Right renal cortex interstitium (tissue), 3 donors: Measurements from ENCODE around the gene CCNB3. TPM values are rescaled to one million over a fixed set of nuclear protein-coding genes. Genes with fewer than 3 reads are reported as not detected.

Experiments used
- DNase-seq, 3 donors: peaks; one replicate each; pipeline ENCODE4 v3.0.0-alpha.2; 2013; ENCODE audit warnings: low read depth in 3 of 3, low spot score in 2 of 3
- polyA plus RNA-seq, 3 donors: library from polyadenylated mRNA; unstranded; fragments of 120-200 nt; gene quantifications; one replicate each; pipeline ENCODE4 v1.2.1, GENCODE V29; 2013; ENCODE audit not compliant: insufficient read length in 3 of 3

CCNB3 gene, protein sequence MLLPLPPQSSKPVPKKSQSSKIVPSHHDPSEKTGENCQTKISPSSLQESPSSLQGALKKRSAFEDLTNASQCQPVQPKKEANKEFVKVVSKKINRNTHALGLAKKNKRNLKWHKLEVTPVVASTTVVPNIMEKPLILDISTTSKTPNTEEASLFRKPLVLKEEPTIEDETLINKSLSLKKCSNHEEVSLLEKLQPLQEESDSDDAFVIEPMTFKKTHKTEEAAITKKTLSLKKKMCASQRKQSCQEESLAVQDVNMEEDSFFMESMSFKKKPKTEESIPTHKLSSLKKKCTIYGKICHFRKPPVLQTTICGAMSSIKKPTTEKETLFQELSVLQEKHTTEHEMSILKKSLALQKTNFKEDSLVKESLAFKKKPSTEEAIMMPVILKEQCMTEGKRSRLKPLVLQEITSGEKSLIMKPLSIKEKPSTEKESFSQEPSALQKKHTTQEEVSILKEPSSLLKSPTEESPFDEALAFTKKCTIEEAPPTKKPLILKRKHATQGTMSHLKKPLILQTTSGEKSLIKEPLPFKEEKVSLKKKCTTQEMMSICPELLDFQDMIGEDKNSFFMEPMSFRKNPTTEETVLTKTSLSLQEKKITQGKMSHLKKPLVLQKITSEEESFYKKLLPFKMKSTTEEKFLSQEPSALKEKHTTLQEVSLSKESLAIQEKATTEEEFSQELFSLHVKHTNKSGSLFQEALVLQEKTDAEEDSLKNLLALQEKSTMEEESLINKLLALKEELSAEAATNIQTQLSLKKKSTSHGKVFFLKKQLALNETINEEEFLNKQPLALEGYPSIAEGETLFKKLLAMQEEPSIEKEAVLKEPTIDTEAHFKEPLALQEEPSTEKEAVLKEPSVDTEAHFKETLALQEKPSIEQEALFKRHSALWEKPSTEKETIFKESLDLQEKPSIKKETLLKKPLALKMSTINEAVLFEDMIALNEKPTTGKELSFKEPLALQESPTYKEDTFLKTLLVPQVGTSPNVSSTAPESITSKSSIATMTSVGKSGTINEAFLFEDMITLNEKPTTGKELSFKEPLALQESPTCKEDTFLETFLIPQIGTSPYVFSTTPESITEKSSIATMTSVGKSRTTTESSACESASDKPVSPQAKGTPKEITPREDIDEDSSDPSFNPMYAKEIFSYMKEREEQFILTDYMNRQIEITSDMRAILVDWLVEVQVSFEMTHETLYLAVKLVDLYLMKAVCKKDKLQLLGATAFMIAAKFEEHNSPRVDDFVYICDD (N-terminal part only)
- 1 to 10 TPM in 2 of 3 donors, under 1 TPM in 1; 0.93 to 1.4 (median 1.4) TPM for polyA plus RNA-seq

DNA sequence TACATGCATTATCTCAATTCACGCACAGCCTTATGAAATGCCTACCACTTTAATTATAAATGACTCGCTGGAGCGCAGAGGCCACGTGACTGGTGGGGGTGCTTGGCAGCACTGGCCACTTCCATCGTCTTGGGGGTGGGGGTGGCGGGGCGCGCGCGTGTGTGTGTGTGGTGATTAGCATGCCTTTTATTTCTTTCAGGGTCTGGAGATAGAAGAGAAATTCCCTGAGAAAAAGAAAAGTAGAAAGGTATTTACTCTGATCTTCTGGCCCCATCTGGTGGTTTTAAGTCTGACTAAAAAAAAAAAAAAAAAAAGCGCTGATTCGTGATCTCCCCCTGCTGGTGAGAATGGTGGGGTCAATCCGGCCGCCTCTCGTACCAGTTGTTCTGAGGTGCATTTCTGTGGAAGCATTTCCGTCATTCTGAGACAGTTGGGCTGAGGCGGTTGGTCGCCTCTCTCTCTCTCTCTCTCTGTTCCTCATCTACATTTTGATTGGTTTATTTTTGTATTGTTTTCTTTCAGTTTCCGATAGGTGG lies at the start of gene CCNB3:
Gene CCNB3 (plus strand): TSS at position 402 of the 536 bp plus-strand sequence. CDS start 80,399 bp downstream, outside the sequence.
- DNase-seq: peak; percentile 25 to 45 (median 40)

DNA sequence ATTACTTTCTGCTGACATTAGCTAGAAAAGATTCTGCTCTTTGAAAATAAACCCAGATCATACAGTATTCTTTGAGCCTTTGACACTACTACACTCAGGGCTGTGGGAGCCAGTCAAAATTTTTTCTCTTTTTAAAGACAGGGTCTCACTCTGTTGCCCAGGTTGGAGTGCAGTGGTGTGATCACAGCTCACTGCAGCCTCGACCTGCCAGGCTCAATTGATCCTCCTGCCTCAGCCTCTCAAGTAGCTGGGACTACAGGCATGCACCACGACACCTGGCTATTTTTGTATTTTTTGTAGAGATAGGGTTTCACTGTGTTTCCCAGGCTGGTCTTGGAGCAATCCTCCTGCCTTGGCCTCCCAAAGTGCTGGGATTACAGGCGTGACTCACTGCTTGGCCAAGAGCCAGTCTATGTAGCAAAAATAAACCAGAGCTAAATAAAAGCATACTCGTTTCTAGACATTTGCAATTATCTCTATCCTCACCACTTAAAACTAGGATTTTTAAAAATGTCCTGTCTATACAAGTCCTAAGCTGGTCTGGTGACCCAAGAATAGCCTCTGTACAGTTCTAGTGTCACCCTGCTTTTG lies 46.9 kb upstream of the CCNB3 start:
- no peak for DNase-seq

DNA sequence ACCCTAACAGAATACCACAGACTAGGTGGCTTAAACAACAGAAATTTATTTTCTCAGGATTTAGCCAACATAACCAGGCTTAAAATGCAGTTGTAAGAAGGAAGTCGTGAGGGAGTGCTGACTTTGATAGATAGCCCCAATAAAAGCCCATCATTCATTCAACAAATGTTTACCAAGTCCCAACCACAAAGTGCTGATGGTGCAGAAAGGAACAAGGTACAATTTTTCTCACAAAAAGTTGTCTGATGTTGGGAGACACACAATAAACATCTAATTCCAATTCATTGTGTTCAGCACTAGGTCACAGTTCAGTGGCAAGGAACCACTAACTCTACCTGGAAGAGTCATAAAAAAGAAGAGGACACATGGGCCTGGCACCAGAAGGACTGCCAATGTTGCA lies 46.0 kb upstream of the CCNB3 start:
- no peak for DNase-seq

DNA sequence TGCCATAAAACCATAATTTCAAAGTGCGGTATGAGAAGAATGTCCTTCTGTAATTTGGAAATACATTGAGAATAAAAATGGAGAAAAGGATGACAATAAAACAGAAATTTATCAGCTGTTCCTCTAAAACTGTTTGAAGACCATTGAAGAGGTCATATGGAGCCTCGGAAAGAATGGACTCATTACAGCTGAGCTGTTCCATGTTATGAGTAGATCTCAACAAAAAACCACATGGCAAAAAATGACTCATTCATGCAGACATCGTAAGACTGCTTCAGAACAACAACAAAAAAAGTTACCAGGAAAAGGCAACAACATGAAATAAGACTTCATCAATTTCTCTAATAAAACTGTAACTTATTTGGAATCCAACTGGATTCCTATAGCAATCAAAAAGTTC lies 43.4 kb upstream of the CCNB3 start:
- peak in 1 of 3 donors; percentile 12 for DNase-seq

DNA sequence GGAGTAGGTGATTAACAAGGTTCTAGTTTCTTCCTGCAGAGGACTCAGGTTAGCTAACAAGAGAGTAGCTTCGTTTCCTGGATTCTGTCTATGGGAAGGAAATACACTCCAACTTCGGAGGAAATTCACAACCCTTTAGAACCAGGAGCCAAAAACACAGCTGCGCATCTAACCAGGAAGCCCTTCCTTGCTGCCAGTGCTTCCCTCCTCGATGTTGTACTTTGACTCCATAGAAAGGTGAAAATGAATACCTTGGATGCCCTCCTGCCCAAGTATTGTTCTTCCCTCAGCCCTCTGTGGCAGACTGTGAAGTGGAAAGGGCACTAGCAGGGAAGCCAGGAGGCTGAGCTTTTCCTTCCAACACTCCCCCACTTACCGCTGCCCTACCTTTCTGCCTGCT lies 38.8 kb upstream of the CCNB3 start:
- DNase-seq: no peak

DNA sequence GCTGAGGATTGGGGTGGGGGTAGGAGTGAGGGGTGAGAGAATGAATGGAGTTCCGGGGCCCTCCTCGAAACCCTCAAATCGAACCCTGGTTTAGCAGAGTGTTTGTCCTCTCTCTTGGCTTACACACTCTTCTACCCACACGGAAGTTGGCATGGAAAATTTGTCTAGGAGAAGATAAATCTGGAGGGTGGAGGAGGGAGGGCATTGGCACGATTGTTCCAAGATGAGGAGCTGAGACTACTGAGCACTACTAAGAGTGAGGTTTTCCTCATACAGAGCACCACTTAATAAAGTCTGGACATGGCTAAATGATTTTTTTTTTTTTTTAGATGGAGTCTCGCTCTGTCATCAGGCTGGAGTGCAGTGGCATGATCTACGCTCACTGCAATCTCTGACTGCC lies 37.2 kb upstream of the CCNB3 start:
- DNase-seq: no peak

DNA sequence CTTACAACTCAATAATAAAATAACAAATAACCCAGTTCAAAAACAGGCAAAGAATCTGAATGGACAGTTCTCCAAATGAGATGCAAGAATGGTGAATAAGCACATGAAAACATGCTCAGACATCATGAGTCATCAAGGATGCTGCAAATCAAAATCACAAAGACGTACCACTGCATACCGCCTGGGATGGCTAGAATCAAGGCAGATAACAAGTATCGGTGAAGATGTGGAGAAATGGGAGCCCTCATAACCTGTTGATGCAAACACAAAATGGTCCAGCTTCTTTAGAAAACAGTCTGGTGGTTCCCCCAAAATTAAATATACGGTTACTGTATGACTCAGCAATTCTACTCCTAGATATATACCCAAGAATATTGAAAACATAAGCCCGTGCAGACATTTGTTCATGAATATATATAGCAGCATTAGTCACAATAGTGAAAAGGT lies 36.3 kb upstream of the CCNB3 start:
- DNase-seq: no peak

DNA sequence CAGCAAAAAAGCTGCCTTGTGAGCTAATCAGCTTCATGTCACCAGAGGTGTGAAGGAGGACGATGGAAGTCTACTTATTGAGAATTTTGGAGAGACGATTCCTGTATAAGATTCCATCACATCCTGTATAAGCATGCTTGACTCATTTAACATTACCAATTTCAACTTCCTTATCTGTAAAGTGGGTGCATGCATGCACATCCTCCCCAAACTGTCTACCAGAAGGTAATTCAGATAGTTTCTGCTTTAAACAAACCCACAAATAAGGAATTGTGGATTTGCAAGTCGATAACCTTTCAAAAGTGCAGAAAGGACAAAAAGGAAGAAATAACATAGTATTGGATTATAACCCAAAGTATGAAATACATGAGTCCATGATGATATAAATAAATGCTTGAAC lies 34.8 kb upstream of the CCNB3 start:
- DNase-seq: no peak

DNA sequence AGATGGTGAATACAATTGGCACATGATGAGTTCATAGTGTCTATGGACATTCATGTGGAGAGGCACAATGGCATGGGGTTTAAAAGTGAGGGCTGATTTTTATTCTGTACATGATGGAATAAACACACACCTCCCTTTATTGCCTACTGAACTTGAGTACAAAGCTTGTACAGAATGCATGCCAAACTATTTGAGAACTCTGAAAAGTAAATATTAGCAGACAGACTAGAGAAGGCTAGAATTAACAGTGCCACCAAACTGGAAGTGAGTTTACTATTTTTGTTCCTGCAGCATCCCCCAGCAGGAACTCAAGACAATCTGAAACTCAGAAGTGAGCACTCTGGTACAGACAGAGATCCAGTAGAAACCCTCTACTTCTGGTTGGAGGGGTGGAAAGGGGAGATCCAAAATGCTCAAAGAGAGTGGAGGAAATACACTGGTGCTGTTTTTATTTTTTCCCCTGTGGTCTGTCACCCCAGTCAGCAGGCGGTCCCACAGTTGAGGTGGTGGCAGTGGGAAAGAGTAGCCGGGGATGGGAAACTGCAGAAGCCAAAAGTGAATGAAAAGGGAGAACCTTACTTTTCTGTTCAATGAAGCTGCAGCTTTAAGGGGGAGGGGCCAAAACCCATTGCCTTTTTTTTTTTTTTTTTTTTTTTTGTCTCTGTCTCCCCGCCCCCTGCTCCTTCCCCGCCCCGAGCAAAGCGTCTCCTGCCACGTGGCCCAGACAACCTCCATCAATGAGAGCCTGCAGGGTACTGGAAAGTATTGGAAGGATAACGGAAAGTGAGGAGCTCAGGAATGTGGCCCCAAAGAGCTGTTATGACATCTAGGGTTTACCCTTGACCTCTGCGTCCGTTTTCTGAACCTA lies 24.3 kb upstream of the CCNB3 start:
- no peak for DNase-seq

DNA sequence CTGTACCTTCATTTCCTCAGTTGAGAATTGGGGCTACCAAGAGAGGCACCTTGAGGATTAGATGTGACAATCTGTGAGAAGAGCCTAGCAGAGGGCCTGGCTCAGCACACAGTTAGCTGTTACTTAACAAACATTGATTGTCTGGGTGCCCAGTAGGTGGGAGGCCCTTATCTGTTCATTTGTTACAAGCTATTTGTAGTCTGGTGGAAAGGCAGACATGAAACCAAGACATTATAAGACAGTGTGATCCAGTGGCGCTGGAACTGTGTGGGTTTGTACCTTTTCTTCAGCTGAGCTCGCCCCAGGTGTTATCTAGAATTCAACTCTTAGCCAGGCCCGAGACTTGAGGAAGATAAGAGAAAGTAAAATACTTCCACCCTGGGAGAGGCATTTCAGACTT lies 20.7 kb upstream of the CCNB3 start:
- no peak for DNase-seq

DNA sequence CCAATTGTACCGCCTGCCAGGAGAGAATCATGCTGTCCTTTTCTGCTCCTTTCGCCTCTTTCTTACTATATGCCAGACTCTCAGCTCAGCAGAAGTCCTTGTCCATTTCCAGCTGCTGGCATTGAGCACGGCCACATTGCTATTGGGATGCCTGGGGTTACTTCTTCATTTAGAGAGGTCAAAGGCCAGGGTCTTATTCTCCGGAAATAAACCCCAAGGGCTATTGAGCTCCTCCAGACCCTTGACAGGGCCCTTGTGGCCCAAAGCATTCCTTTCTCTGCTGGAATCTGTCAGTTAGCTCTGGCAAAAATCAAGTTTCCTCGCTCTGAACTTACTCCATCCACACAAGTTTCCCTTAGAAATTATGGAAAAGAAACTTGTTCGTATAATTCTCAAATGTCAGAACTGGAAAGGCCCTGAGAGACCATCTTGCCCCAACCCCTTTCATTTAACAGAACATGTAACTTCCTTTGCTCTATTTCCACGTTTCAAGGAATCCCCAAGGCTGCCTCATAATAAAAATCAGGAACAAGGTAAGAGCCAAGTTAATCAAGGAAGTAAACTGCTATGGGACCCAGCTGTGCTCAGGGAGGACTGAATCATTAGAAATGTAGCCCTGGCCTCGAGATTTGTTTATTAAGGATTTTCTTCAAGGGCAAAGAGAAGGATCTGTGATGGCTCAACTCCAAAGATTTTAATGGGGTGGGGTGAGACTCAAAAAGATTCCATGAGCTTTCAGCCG lies 15.5 kb upstream of the CCNB3 start:
- DNase-seq: no peak

DNA sequence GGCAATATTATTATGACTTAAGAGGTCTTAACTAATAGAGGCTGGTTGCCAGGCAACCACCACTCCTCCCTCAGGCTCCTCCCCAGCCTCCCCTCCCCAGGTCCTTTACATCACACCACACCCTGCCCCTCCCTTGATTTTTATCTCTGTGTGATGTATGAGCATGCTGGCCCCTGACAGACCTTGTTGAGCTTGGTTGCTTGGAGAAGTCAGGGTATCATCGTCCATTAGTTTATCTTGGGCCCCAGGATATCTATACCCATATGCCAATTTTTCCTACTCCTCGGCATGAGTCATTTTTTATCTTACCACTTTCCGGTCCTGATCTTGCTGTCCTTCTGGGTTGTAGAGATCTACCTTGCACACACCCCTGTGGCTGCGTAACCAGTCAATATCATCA lies 6.2 kb upstream of the CCNB3 start:
- DNase-seq: no peak

DNA sequence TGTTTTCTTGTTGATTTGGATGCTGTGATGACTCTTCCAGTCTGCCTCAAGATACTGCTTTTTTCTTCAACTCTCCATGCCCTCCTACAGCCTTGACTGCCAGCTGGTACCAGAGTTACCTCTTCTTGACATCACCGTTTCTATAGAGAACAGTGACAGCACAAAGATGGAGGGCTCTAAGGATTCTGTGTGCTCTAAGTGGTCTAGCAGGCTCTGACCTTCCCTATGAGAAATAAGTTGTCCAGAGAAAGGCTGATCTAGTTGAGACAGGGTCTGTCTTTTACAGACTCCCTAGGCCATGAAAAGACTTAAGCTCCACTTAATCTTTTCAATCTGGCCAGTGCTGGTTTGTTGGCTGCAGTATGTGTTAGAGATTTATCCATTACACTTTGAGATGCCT lies 3.7 kb upstream of the CCNB3 start, which contains the start of gene AKAP4:
Gene AKAP4 (minus strand): TSS at position 101 of the 400 bp plus-strand sequence. CDS start 118 bp downstream, outside the sequence.
- DNase-seq: no peak

DNA sequence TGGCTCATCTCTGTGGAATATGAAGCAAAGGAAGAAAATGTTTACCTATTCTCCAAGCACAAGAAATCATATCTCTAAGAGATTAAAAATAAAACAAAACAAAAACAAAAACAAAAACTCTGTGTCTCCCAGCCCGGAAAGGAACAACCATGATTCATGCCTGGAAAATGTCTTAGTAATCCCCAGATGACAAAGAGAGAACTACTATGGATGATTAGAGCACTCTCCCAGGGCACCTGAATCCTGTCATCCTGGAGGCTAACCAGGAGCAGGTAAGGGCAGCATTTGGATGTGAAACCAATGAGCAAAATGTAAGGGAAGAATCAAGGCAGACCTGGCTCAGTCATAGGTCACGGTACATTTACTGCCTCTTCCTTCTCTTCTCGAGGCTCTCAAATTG lies 2.0 kb upstream of the CCNB3 start:
- DNase-seq: no peak

DNA sequence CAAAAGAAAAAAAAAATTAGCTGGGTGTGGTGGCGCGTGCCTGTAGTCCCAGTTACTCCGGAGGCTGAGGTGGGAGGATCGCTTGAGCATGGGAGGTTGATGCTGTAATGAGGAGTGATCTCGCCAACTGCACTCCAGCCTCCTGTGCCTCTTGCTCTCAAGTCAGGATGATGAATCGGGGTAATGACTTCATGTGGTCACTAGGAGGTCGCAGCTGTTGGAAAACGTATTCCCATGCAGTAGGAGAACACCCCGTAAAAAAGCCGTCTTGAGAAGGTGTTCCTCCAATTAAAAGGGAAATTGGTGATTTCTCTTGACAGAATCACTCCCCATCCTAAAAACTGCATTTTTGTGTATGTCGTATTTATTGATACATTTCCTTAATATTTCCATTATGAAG lies 2.2 kb downstream of the CCNB3 start:
- no peak for DNase-seq

DNA sequence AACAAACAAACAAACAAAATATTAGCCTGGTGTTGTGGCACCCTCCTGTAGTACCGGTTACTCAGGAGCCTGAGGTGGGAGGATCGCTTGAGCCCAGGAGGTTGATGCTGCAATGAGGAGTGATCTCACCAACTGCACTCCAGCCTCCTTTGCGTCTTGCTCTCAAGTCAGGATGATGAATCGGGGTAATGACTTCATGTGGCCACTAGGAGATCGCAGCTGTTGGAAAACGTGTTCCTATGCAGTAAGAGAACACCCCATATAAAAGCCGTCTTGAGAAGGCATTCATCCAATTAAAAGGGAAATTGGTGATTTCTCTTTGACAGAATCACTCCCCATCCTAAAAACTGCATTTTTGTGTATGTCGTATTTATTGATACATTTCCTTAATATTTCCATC lies 6.9 kb downstream of the CCNB3 start:
- no peak for DNase-seq

DNA sequence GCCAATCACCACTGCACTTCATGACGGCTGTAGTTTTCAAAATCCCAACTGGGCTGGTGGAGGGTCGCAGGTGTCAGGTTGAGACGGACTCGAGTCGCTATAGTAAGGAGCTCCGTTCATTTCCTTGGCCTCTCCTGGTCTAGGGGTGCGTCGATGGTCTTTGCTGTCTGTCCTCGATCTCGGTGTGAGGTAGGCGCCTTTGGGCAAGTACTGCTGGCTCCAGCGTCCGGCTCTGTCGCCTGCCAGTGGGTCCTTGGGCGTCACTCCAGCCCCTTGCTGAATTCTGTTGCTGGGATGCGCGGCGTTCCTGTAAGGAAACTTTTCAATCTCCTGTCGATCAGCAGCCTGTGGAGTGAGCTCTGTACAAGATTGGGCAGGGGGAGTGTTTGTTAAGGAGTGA lies 76.7 kb downstream of the CCNB3 start:
- DNase-seq: no peak

DNA sequence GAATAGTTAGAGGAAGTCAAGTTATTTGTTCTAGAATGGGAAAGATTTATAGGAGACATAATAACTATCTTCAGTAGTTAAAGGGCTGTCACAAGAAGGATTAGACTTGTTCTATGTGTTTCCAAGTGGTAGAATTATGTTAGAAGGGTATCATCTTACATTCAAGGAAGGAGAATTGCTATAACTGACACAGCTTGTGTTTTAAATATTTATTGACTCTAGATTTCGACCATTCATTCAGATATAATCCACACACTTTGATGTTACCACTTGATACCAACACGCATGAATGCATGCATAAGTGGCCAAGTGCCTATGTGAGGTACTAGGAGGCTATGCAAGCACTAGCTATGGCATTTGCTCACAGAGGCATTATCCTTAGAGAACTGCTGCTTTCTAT lies 122.7 kb downstream of the CCNB3 start:
- no peak for DNase-seq
